ENCODE measurements around the gene GNAI2.

GNAI2 gene

GRCh38 chr3:50211930-50212329, 24.1 kb upstream of the GNAI2 start:
- DNase-seq (ENCODE audit: insufficient read length, low spot score), result no peak

GRCh38 chr3:50212502-50212901, 23.5 kb upstream of the GNAI2 start:
- no peak for FAIRE-seq
- DNase-seq (ENCODE audit: insufficient read length, low spot score), result no peak
- no peak for TF ChIP-seq PAX5 (IDR thresholded peaks at IDR 0.05; ENCODE audit: insufficient read depth, low read length, severe bottlenecking)
- no peak for TF ChIP-seq POU2F2 (IDR thresholded peaks at IDR 0.05; ENCODE audit: low read depth, low read length)
- TF ChIP-seq SPI1 (IDR thresholded peaks at IDR 0.05; ENCODE audit: low read depth, low read length), result no peak
- TF ChIP-seq TAF1 (IDR thresholded peaks at IDR 0.05; ENCODE audit: low read depth, low read length), result no peak
- TF ChIP-seq POLR2AphosphoS5 (IDR thresholded peaks at IDR 0.05; ENCODE audit: low read depth, low read length), result no peak
- TF ChIP-seq POLR2A (IDR thresholded peaks at IDR 0.05; ENCODE audit: low read depth, low read length), result no peak

More at GRCh38 chr3:50211930-50212329, 24.1 kb upstream of the GNAI2 start:
- no peak for TF ChIP-seq POU2F2 (IDR thresholded peaks at IDR 0.05; ENCODE audit: low read depth, low read length)
- no peak for TF ChIP-seq PAX5 (IDR thresholded peaks at IDR 0.05; ENCODE audit: insufficient read depth, low read length, severe bottlenecking)
- TF ChIP-seq TAF1 (IDR thresholded peaks at IDR 0.05; ENCODE audit: low read depth, low read length), result no peak
- no peak for TF ChIP-seq POLR2A (IDR thresholded peaks at IDR 0.05; ENCODE audit: low read depth, low read length)
- FAIRE-seq, result no peak

- FAIRE-seq, result no peak
- no peak for TF ChIP-seq POLR2AphosphoS5 (IDR thresholded peaks at IDR 0.05; ENCODE audit: low read depth, low read length)
- TF ChIP-seq PAX5 (IDR thresholded peaks at IDR 0.05; ENCODE audit: insufficient read depth, low read length, severe bottlenecking), result no peak
- TF ChIP-seq POLR2A (IDR thresholded peaks at IDR 0.05; ENCODE audit: low read depth, low read length), result no peak
- TF ChIP-seq TAF1 (IDR thresholded peaks at IDR 0.05; ENCODE audit: low read depth, low read length), result no peak
Measured at GRCh38 chr3:50212971-50213370, 23.0 kb upstream of the GNAI2 start.

GRCh38 chr3:50213373-50213772, 22.6 kb upstream of the GNAI2 start:
- FAIRE-seq, result no peak
- DNase-seq (ENCODE audit: insufficient read length, low spot score), result no peak

More at GRCh38 chr3:50212971-50213370, 23.0 kb upstream of the GNAI2 start:
- no peak for DNase-seq (ENCODE audit: insufficient read length, low spot score)

GRCh38 chr3:50214824-50215223, 21.2 kb upstream of the GNAI2 start:
- FAIRE-seq (no peak), DNase-seq (ENCODE audit: insufficient read length, low spot score) (no peak)
- TF ChIP-seq POLR2A (IDR thresholded peaks at IDR 0.05; ENCODE audit: low read depth, low read length) (no peak), POU2F2 (IDR thresholded peaks at IDR 0.05; ENCODE audit: low read depth, low read length) (no peak)

More at GRCh38 chr3:50213373-50213772, 22.6 kb upstream of the GNAI2 start:
- TF ChIP-seq PAX5 (IDR thresholded peaks at IDR 0.05; ENCODE audit: insufficient read depth, low read length, severe bottlenecking), result no peak
- no peak for TF ChIP-seq POLR2AphosphoS5 (IDR thresholded peaks at IDR 0.05; ENCODE audit: low read depth, low read length)
- no peak for TF ChIP-seq POU2F2 (IDR thresholded peaks at IDR 0.05; ENCODE audit: low read depth, low read length)
- no peak for TF ChIP-seq SPI1 (IDR thresholded peaks at IDR 0.05; ENCODE audit: low read depth, low read length)
- TF ChIP-seq TAF1 (IDR thresholded peaks at IDR 0.05; ENCODE audit: low read depth, low read length), result no peak
- no peak for TF ChIP-seq POLR2A (IDR thresholded peaks at IDR 0.05; ENCODE audit: low read depth, low read length)

- TF ChIP-seq POLR2AphosphoS5 (IDR thresholded peaks at IDR 0.05; ENCODE audit: low read depth, low read length) (no peak), POU2F2 (IDR thresholded peaks at IDR 0.05; ENCODE audit: low read depth, low read length) (no peak), PAX5 (IDR thresholded peaks at IDR 0.05; ENCODE audit: insufficient read depth, low read length, severe bottlenecking) (no peak), POLR2A (IDR thresholded peaks at IDR 0.05; ENCODE audit: low read depth, low read length) (no peak), SPI1 (IDR thresholded peaks at IDR 0.05; ENCODE audit: low read depth, low read length) (no peak), TAF1 (IDR thresholded peaks at IDR 0.05; ENCODE audit: low read depth, low read length) (no peak)
- no peak for DNase-seq (ENCODE audit: insufficient read length, low spot score)
- FAIRE-seq, result no peak
Measured at GRCh38 chr3:50215529-50215928, 20.5 kb upstream of the GNAI2 start.

- TF ChIP-seq POLR2A (IDR thresholded peaks at IDR 0.05; ENCODE audit: low read depth, low read length), result no peak
- no peak for TF ChIP-seq POU2F2 (IDR thresholded peaks at IDR 0.05; ENCODE audit: low read depth, low read length)
- DNase-seq (ENCODE audit: insufficient read length, low spot score) (no peak), FAIRE-seq (no peak)
Measured at GRCh38 chr3:50217681-50218080, 18.3 kb upstream of the GNAI2 start.

GRCh38 chr3:50218448-50218847, 17.6 kb upstream of the GNAI2 start:
- TF ChIP-seq TAF1 (IDR thresholded peaks at IDR 0.05; ENCODE audit: low read depth, low read length) (no peak), SPI1 (IDR thresholded peaks at IDR 0.05; ENCODE audit: low read depth, low read length) (no peak), POLR2A (IDR thresholded peaks at IDR 0.05; ENCODE audit: low read depth, low read length) (no peak), PAX5 (IDR thresholded peaks at IDR 0.05; ENCODE audit: insufficient read depth, low read length, severe bottlenecking) (no peak), POU2F2 (IDR thresholded peaks at IDR 0.05; ENCODE audit: low read depth, low read length) (no peak), POLR2AphosphoS5 (IDR thresholded peaks at IDR 0.05; ENCODE audit: low read depth, low read length) (no peak)
- DNase-seq (ENCODE audit: insufficient read length, low spot score), result no peak

GRCh38 chr3:50219285-50219684, 16.7 kb upstream of the GNAI2 start:
- no peak for DNase-seq (ENCODE audit: insufficient read length, low spot score)
- no peak for FAIRE-seq

More at GRCh38 chr3:50218448-50218847, 17.6 kb upstream of the GNAI2 start:
- FAIRE-seq, result no peak

GRCh38 chr3:50220109-50220508, 15.9 kb upstream of the GNAI2 start:
- FAIRE-seq, result no peak
- DNase-seq (ENCODE audit: insufficient read length, low spot score), result no peak

More at GRCh38 chr3:50219285-50219684, 16.7 kb upstream of the GNAI2 start:
- no peak for TF ChIP-seq POLR2A (IDR thresholded peaks at IDR 0.05; ENCODE audit: low read depth, low read length)
- TF ChIP-seq PAX5 (IDR thresholded peaks at IDR 0.05; ENCODE audit: insufficient read depth, low read length, severe bottlenecking), result no peak
- TF ChIP-seq POU2F2 (IDR thresholded peaks at IDR 0.05; ENCODE audit: low read depth, low read length), result no peak
- TF ChIP-seq TAF1 (IDR thresholded peaks at IDR 0.05; ENCODE audit: low read depth, low read length), result no peak
- TF ChIP-seq POLR2AphosphoS5 (IDR thresholded peaks at IDR 0.05; ENCODE audit: low read depth, low read length), result no peak
- TF ChIP-seq SPI1 (IDR thresholded peaks at IDR 0.05; ENCODE audit: low read depth, low read length), result no peak

More at GRCh38 chr3:50220109-50220508, 15.9 kb upstream of the GNAI2 start:
- no peak for TF ChIP-seq POU2F2 (IDR thresholded peaks at IDR 0.05; ENCODE audit: low read depth, low read length)
- no peak for TF ChIP-seq POLR2AphosphoS5 (IDR thresholded peaks at IDR 0.05; ENCODE audit: low read depth, low read length)
- TF ChIP-seq PAX5 (IDR thresholded peaks at IDR 0.05; ENCODE audit: insufficient read depth, low read length, severe bottlenecking), result no peak
- TF ChIP-seq TAF1 (IDR thresholded peaks at IDR 0.05; ENCODE audit: low read depth, low read length), result no peak
- TF ChIP-seq SPI1 (IDR thresholded peaks at IDR 0.05; ENCODE audit: low read depth, low read length), result no peak

All from GM12891 (cell line).